ENCODE results near the gene TMEM255B. TPM values are rescaled to one million over a fixed set of nuclear protein-coding genes. Genes with fewer than 3 reads are reported as not detected.

The TMEM255B gene
- total RNA-seq, 1 experiment from 2014 or later: 4.7 TPM

GRCh38 chr13:113854238-113855011 lies 95.4 kb downstream of the TMEM255B start:
- Mint-ChIP-seq H3K9me3 (peaks cover 12% of the 10 kb centered on the region), H3K4me1 (peaks cover 40% of the 10 kb centered on the region), H3K27ac (no peak overlapping the region; the same call in 1 of the 2 replicates), H3K36me3 (peaks cover 12% of the 10 kb centered on the region), H3K4me3 (no peak overlapping the region), H3K27me3 (ENCODE audit: low read depth) (no peaks in the 10 kb centered on the region)
- POLR2A ChIA-PET: interaction anchor here (0.5 kb wide), 1 partner anchor 29 kb away, joined by 3 read pairs; no protein-coding TSS in a partner anchor
- no peak for TF ChIP-seq ELF4 (CRISPR knock-in tag; IDR thresholded peaks at IDR 0.05; ENCODE audit: low read depth)
- no peak for TF ChIP-seq AR (CRISPR knock-in tag; IDR thresholded peaks at IDR 0.05)
- no peak for TF ChIP-seq SMAD3 (CRISPR knock-in tag; IDR thresholded peaks at IDR 0.05; ENCODE audit: borderline replicate concordance)
- TF ChIP-seq ATF1 (CRISPR knock-in tag; IDR thresholded peaks at IDR 0.05): no peak
- no peak for TF ChIP-seq PRRX2 (CRISPR knock-in tag; IDR thresholded peaks at IDR 0.05)
- TF ChIP-seq PREB (CRISPR knock-in tag; IDR thresholded peaks at IDR 0.05; ENCODE audit: borderline replicate concordance): no peak
- TF ChIP-seq ESRRA (CRISPR knock-in tag; IDR thresholded peaks at IDR 0.05; ENCODE audit: borderline replicate concordance): no peak
- DNase-seq (ENCODE audit: low spot score) (no peak), ATAC-seq (peak; percentile 25)
- CTCF ChIA-PET: interaction anchor here (0.6 to 1.0 kb wide), 4 partner anchors 11 to 113 kb away, joined by 3 to 4 read pairs (median 3); no protein-coding TSS in a partner anchor

- Mint-ChIP-seq H3K27me3 (ENCODE audit: low read depth) (no peaks in the 10 kb centered on the region), H3K36me3 (peaks cover 13% of the 10 kb centered on the region), H3K9me3 (peaks cover 13% of the 10 kb centered on the region), H3K27ac (no peak overlapping the region), H3K4me1 (peaks cover 48% of the 10 kb centered on the region), H3K4me3 (no peak overlapping the region)
- ChIA-PET CTCF (interaction anchor here (1.2 kb wide), 1 partner anchor 12 kb away, joined by 5 read pairs; no protein-coding TSS in a partner anchor), POLR2A (no interaction called here)
- DNase-seq (ENCODE audit: low spot score): no peak
- ATAC-seq: no peak
- TF ChIP-seq TCF7 (CRISPR knock-in tag; IDR thresholded peaks at IDR 0.05; ENCODE audit: low read depth) (no peak), FOXK1 (CRISPR knock-in tag; IDR thresholded peaks at IDR 0.05) (no peak), TP53 (CRISPR knock-in tag; IDR thresholded peaks at IDR 0.05) (no peak), USF1 (CRISPR knock-in tag; IDR thresholded peaks at IDR 0.05) (no peak), PRRX2 (CRISPR knock-in tag; IDR thresholded peaks at IDR 0.05) (no peak), AR (CRISPR knock-in tag; IDR thresholded peaks at IDR 0.05) (no peak), TEAD4 (CRISPR knock-in tag; IDR thresholded peaks at IDR 0.05) (no peak), ZNF317 (CRISPR knock-in tag; IDR thresholded peaks at IDR 0.05; ENCODE audit: borderline replicate concordance, low read depth) (no peak)
- TF ChIP-seq, protein P1, sequence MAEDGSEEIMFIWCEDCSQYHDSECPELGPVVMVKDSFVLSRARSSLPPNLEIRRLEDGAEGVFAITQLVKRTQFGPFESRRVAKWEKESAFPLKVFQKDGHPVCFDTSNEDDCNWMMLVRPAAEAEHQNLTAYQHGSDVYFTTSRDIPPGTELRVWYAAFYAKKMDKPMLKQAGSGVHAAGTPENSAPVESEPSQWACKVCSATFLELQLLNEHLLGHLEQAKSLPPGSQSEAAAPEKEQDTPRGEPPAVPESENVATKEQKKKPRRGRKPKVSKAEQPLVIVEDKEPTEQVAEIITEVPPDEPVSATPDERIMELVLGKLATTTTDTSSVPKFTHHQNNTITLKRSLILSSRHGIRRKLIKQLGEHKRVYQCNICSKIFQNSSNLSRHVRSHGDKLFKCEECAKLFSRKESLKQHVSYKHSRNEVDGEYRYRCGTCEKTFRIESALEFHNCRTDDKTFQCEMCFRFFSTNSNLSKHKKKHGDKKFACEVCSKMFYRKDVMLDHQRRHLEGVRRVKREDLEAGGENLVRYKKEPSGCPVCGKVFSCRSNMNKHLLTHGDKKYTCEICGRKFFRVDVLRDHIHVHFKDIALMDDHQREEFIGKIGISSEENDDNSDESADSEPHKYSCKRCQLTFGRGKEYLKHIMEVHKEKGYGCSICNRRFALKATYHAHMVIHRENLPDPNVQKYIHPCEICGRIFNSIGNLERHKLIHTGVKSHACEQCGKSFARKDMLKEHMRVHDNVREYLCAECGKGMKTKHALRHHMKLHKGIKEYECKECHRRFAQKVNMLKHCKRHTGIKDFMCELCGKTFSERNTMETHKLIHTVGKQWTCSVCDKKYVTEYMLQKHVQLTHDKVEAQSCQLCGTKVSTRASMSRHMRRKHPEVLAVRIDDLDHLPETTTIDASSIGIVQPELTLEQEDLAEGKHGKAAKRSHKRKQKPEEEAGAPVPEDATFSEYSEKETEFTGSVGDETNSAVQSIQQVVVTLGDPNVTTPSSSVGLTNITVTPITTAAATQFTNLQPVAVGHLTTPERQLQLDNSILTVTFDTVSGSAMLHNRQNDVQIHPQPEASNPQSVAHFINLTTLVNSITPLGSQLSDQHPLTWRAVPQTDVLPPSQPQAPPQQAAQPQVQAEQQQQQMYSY (CRISPR knock-in tag; IDR thresholded peaks at IDR 0.05): no peak
- TF ChIP-seq, protein P2, sequence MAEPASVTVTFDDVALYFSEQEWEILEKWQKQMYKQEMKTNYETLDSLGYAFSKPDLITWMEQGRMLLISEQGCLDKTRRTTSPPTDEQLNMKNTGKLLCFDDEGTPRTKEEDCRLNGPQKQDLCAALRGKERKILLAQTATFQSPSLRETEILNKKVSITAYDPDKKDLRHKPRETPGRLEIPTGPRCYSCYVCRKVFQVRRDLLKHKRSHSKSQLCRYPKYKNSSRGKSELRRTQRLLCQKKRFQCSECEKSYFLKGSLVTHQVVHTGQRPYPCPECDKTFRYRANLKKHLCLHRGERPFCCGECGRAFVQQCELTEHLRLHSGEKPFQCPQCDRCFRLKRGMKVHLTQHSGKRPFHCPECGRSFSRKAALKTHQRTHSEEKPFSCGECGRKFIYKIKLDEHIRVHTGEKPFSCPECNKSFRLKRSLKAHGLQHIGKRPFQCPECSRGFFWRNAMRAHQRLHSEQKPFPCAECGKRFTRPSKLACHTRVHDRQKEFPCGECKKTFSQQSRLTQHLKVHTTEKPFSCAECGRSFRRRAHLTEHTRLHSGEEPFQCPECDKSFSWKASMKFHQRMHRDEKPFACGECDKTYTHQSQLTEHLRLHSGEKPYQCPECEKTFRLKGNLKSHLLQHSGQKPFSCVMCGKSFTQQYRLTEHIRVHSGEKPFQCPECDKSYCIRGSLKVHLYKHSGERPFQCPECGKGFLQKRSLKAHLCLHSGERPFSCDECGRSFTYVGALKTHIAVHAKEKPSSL (CRISPR knock-in tag; conservative IDR thresholded peaks at IDR 0.05): no peak
- TF ChIP-seq, protein P3, sequence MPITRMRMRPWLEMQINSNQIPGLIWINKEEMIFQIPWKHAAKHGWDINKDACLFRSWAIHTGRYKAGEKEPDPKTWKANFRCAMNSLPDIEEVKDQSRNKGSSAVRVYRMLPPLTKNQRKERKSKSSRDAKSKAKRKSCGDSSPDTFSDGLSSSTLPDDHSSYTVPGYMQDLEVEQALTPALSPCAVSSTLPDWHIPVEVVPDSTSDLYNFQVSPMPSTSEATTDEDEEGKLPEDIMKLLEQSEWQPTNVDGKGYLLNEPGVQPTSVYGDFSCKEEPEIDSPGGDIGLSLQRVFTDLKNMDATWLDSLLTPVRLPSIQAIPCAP (CRISPR knock-in tag; IDR thresholded peaks at IDR 0.05): no peak
Observed at GRCh38 chr13:113855012-113855921, 96.2 kb downstream of the TMEM255B start.
